Epidermal melanocyte (primary cell): ENCODE results near the gene EME1.
A peak's percentile ranks its signal among the peaks of the same experiment; 100 is the strongest.

Experiments used
- DNase-seq: peaks from one replicate; pipeline ENCODE4 v3.0.0; 2011; ENCODE audit warnings: low spot score; ENCODE audit not compliant: insufficient read length

EME1 gene

GRCh38 chr17:50363217-50364060 is 9.6 kb upstream of the EME1 start:
- peak; percentile 40 for DNase-seq

GRCh38 chr17:50364061-50364458 is 9.0 kb upstream of the EME1 start:
- DNase-seq = no peak

GRCh38 chr17:50364715-50365114 is 8.3 kb upstream of the EME1 start:
- DNase-seq = no peak

- no peak for DNase-seq
These were observed 7.9 kb upstream of the EME1 start for GRCh38 chr17:50365165-50365564.

- no peak for DNase-seq
These were observed 7.2 kb upstream of the EME1 start for GRCh38 chr17:50365649-50366393.

- no peak for DNase-seq
These were observed 5.6 kb upstream of the EME1 start for GRCh38 chr17:50367401-50367800.

GRCh38 chr17:50370052-50370451 is 3.0 kb upstream of the EME1 start:
- DNase-seq = no peak

GRCh38 chr17:50371526-50371925 is 1.5 kb upstream of the EME1 start:
- no peak for DNase-seq

GRCh38 chr17:50372222-50372757 is 739 bp upstream of the EME1 start:
- no peak for DNase-seq

GRCh38 chr17:50373705-50374104 is 676 bp downstream of the EME1 start:
- no peak for DNase-seq

- no peak for DNase-seq
These were observed 3.0 kb downstream of the EME1 start for GRCh38 chr17:50375858-50376538.

- no peak for DNase-seq
These were observed 6.5 kb downstream of the EME1 start for GRCh38 chr17:50379351-50380132.

- no peak for DNase-seq
These were observed 7.6 kb downstream of the EME1 start for GRCh38 chr17:50380369-50381259.

GRCh38 chr17:50381260-50381815 is 8.3 kb downstream of the EME1 start:
- no peak for DNase-seq

- no peak for DNase-seq
These were observed 8.9 kb downstream of the EME1 start for GRCh38 chr17:50381920-50382319.

- no peak for DNase-seq
These were observed 9.9 kb downstream of the EME1 start for GRCh38 chr17:50382931-50383330.

GRCh38 chr17:50386510-50386909 is 13.5 kb downstream of the EME1 start:
- DNase-seq = no peak

- DNase-seq = no peak
These were observed 15.7 kb downstream of the EME1 start for GRCh38 chr17:50388728-50389127.

- DNase-seq = no peak
These were observed 16.5 kb downstream of the EME1 start for GRCh38 chr17:50389534-50389933.

GRCh38 chr17:50392621-50393020 is 19.6 kb downstream of the EME1 start:
- no peak for DNase-seq
